Spleen (tissue), 7 donors: ENCODE data around the gene GABRG3.

Experiments
- POLR2A ChIP-seq, 3 donors: fragments of 450-650 bp; IDR thresholded peaks; one replicate each; pipeline ENCODE4 v1.5.1; 2017; ENCODE audit warnings: antibody characterized with exemption in 3 of 3, mild to moderate bottlenecking in 1 of 3
- TF ChIP-seq, protein P1 (sequence below), 11 experiments: fragments of 200-600 bp in 7 of 11; fragments of 450-650 bp in 4 of 11; sonication (generic) in 4 of 11; IDR thresholded peaks in 8 of 11; conservative IDR thresholded peaks in 3 of 11; 1 replicate in 7 of 11; 2 replicates in 4 of 11; pipeline versions ENCODE4 v1.4.0 to v1.8.0; 2016 to 2021; ENCODE audit warnings: antibody characterized with exemption in 11 of 11, inconsistent platforms in 4 of 11, mild to moderate bottlenecking in 1 of 11
- donor health status: DM: no; HTN: no; CAD: no; lungs with moderate emphysema.
- donor health status: DM: no; HTN: no; CAD: no.
- donor health status: DM: no; HTN: no; CAD: no.

GRCh38 chr15:27563765-27564370 is 592.9 kb downstream of the GABRG3 start:
- TF ChIP-seq, protein P1, sequence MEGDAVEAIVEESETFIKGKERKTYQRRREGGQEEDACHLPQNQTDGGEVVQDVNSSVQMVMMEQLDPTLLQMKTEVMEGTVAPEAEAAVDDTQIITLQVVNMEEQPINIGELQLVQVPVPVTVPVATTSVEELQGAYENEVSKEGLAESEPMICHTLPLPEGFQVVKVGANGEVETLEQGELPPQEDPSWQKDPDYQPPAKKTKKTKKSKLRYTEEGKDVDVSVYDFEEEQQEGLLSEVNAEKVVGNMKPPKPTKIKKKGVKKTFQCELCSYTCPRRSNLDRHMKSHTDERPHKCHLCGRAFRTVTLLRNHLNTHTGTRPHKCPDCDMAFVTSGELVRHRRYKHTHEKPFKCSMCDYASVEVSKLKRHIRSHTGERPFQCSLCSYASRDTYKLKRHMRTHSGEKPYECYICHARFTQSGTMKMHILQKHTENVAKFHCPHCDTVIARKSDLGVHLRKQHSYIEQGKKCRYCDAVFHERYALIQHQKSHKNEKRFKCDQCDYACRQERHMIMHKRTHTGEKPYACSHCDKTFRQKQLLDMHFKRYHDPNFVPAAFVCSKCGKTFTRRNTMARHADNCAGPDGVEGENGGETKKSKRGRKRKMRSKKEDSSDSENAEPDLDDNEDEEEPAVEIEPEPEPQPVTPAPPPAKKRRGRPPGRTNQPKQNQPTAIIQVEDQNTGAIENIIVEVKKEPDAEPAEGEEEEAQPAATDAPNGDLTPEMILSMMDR (IDR thresholded peaks at IDR 0.05 in 8 of 11, conservative IDR thresholded peaks at IDR 0.05 in 3 of 11), result no peak
- no peak for TF ChIP-seq POLR2A (IDR thresholded peaks at IDR 0.05)
